IMR-90 (cell line): ENCODE data around the gene GRHL3. TPM values are rescaled to one million over a fixed set of nuclear protein-coding genes. Genes with fewer than 3 reads are reported as not detected.

Experiments
- ATAC-seq: fragments of 200-7000 bp; cut with Tn5 transposase; 2 replicates; pipeline ENCODE4 v1.9.1; 2020; ENCODE audit warnings: low read depth, mild to moderate bottlenecking, moderate library complexity
- BruUV-seq: library from RNA; stranded (reverse); fragments of 400-500 nt; replicated peaks from 2 replicates; lab custom pipeline; 2021; lab: Mats Ljungman, UMichigan
- CTCF ChIA-PET: fragments of 300-600 bp; formaldehyde crosslinking; extraction: SDS; loops from one replicate; lab custom pipeline; 2021; ENCODE audit warnings: antibody characterized with exemption; lab: Yijun Ruan, JAX
- POLR2A ChIA-PET: fragments of 300-600 bp; sonication (Branson Sonifier 250); formaldehyde crosslinking; loops from one replicate; lab custom pipeline; 2022; ENCODE audit warnings: antibody characterized with exemption; ENCODE audit not compliant: unreplicated experiment; lab: Charles Lee
- DNase-seq: peaks from one replicate; pipeline ENCODE4 v3.0.0; 2013
- H2AFZ ChIP-seq: replicated peaks from 2 replicates; pipeline ENCODE3; 2013; ENCODE audit warnings: low read length, mild to moderate bottlenecking; ENCODE audit not compliant: poor library complexity
- H2AK5ac ChIP-seq: 2 replicates; pipeline ENCODE4 v1.6.1; 2013; ENCODE audit warnings: low read depth, low read length, inconsistent platforms
- H2AK9ac ChIP-seq: replicated peaks from 2 replicates; pipeline ENCODE3; 2013; ENCODE audit warnings: mild to moderate bottlenecking, low read depth, low read length, moderate library complexity; ENCODE audit not compliant: poor library complexity
- H2BK120ac ChIP-seq: 2 replicates; pipeline ENCODE4 v1.6.1; 2013; ENCODE audit warnings: low read depth, low read length, inconsistent platforms
- H2BK15ac ChIP-seq: 3 replicates; pipeline ENCODE4 v1.6.1; 2013; ENCODE audit warnings: low read depth, low read length, inconsistent platforms
- H2BK20ac ChIP-seq: 2 replicates; pipeline ENCODE4 v1.6.1; 2013; ENCODE audit warnings: low read depth, mild to moderate bottlenecking, inconsistent platforms, low read length, moderate library complexity
- H2BK5ac ChIP-seq: 2 replicates; pipeline ENCODE4 v1.6.1; 2013; ENCODE audit warnings: mild to moderate bottlenecking, low read depth, low read length, inconsistent platforms; ENCODE audit not compliant: poor library complexity, severe bottlenecking
- H3K14ac ChIP-seq: replicated peaks from 2 replicates; pipeline ENCODE4 v1.6.1; 2013; ENCODE audit warnings: low read depth, low read length, inconsistent platforms
- H3K18ac ChIP-seq: 2 replicates; pipeline ENCODE4 v1.6.1; 2013; ENCODE audit warnings: low read depth, low read length, control low read depth
- H3K23ac ChIP-seq: 2 replicates; pipeline ENCODE4 v1.6.1; 2013; ENCODE audit warnings: low read depth, low read length, inconsistent platforms
- H3K27ac ChIP-seq: 2 replicates; pipeline ENCODE4 v1.5.1; 2013; ENCODE audit warnings: mild to moderate bottlenecking, control low read depth, low read length; ENCODE audit not compliant: insufficient read depth
- H3K27me3 ChIP-seq: 2 replicates; pipeline ENCODE4 v1.6.1; 2013; ENCODE audit warnings: low read length; ENCODE audit not compliant: control insufficient read depth, insufficient read depth
- H3K36me3 ChIP-seq: 2 replicates; pipeline ENCODE4 v1.6.1; 2013; ENCODE audit warnings: low read length, mixed read lengths; ENCODE audit not compliant: control insufficient read depth, insufficient read depth
- H3K4ac ChIP-seq: 2 replicates; pipeline ENCODE4 v1.6.1; 2013; ENCODE audit warnings: low read depth, low read length, inconsistent platforms
- H3K4me1 ChIP-seq: 2 replicates; pipeline ENCODE4 v1.6.1; 2013; ENCODE audit warnings: low read length, mixed read lengths; ENCODE audit not compliant: control insufficient read depth, insufficient read depth
- H3K4me2 ChIP-seq: 2 replicates; pipeline ENCODE4 v1.6.1; 2013; ENCODE audit warnings: low read depth, mild to moderate bottlenecking, control low read depth, low read length, moderate library complexity
- H3K4me3 ChIP-seq: 2 replicates; pipeline ENCODE4 v1.5.1; 2013; ENCODE audit warnings: low read depth, mild to moderate bottlenecking, control low read depth, low read length, moderate library complexity; ENCODE audit not compliant: insufficient read depth
- H3K56ac ChIP-seq: 2 replicates; pipeline ENCODE4 v1.6.1; 2013; ENCODE audit warnings: low read length, inconsistent platforms; ENCODE audit not compliant: insufficient read depth; ENCODE audit errors: extremely low read depth
- H3K79me1 ChIP-seq, 2 experiments: 2 replicates each; pipeline ENCODE4 v1.6.1; 2013; ENCODE audit warnings: low read length in 2 of 2, inconsistent platforms in 1 of 2, low read depth in 1 of 2
- H3K9ac ChIP-seq: 2 replicates; pipeline ENCODE4 v1.6.1; 2013; ENCODE audit warnings: low read depth, low read length, control low read depth
- H3K9me1 ChIP-seq: 2 replicates; pipeline ENCODE4 v1.6.1; 2013; ENCODE audit warnings: low read length, inconsistent platforms; ENCODE audit not compliant: insufficient read depth
- H3K9me3 ChIP-seq: 2 replicates; pipeline ENCODE4 v1.6.1; 2013; ENCODE audit warnings: low read length; ENCODE audit not compliant: control insufficient read depth, insufficient read depth
- H4K20me1 ChIP-seq: 2 replicates; pipeline ENCODE4 v1.6.1; 2013; ENCODE audit warnings: low read length, inconsistent platforms; ENCODE audit not compliant: insufficient read depth
- H4K5ac ChIP-seq: 2 replicates; pipeline ENCODE4 v1.6.1; 2013; ENCODE audit warnings: mild to moderate bottlenecking, low read depth, low read length, control low read depth
- H4K8ac ChIP-seq, 2 experiments: 2 replicates each; pipeline ENCODE4 v1.6.1; 2013; ENCODE audit warnings: low read depth in 2 of 2, low read length in 2 of 2, control low read depth in 1 of 2, inconsistent platforms in 1 of 2
- H4K91ac ChIP-seq: 2 replicates; pipeline ENCODE4 v1.6.1; 2013; ENCODE audit warnings: low read depth, low read length, inconsistent platforms; ENCODE audit not compliant: insufficient read depth
- BHLHE40 ChIP-seq: fragments of 150-350 bp; IDR thresholded peaks from 2 replicates; pipeline ENCODE4 v1.6.1; 2016; ENCODE audit warnings: mild to moderate bottlenecking, low read depth, low read length
- MAFK ChIP-seq: IDR thresholded peaks from 2 replicates; pipeline ENCODE4 v1.6.1; 2012; ENCODE audit warnings: low read depth, low read length, improper control_type of control experiment
- MAZ ChIP-seq: IDR thresholded peaks from 2 replicates; pipeline ENCODE4 v1.6.1; 2012; ENCODE audit warnings: low read depth, mild to moderate bottlenecking, low read length, improper control_type of control experiment, moderate library complexity, borderline replicate concordance
- WGBS, 2 experiments: methylation state at CpG; one replicate each; pipeline versions ENCODE4 v1.1.5 to v1.1.7; 2013; ENCODE audit warnings: missing lambda C conversion rate in 2 of 2; ENCODE audit not compliant: insufficient read length in 1 of 2; ENCODE audit errors: extremely low coverage in 2 of 2; 5-methylcytosine and 5-hydroxymethylcytosine counted together
- dilution Hi-C: fragments of 300-500 bp; cut with HindIII; formaldehyde crosslinking; loops from one replicate; pipeline ENCODE4 v1.14.3; 2018; ENCODE audit warnings: low sequenced_read_pairs; ENCODE audit not compliant: unreplicated experiment
- in situ Hi-C: fragments of 300-500 bp; cut with MboI; formaldehyde crosslinking; loops from 3 replicates; pipeline ENCODE4 v1.14.3; 2019; ENCODE audit warnings: low sequenced_read_pairs, inconsistent platforms, mixed read lengths
- intact Hi-C: fragments of 100-400 bp; cut with micrococcal nuclease; formaldehyde crosslinking; loops from 2 replicates; pipeline ENCODE4 v1.10.0; 2022
- polyA plus RNA-seq, 3 experiments: library from polyadenylated mRNA; depleted of rRNA; stranded (reverse); fragments of >200 nt; gene quantifications; 2 replicates each; pipeline ENCODE4 v1.2.3, GENCODE V29; 2012; ENCODE audit warnings: low replicate concordance in 1 of 3
- total RNA-seq: library from RNA; depleted of rRNA; stranded (reverse); fragments of >200 nt; gene quantifications from 2 replicates; pipeline ENCODE4 v1.2.3, GENCODE V29; 2012

The GRHL3 gene
- total and polyA plus RNA-seq, 2 of the 4 experiments (the other 2 are of a cell fraction): not detected

GRCh38 chr1:24292103-24292502 is 27.1 kb upstream of the GRHL3 start:
- 80% methylated on average over 1 of the region's 4 CpGs; no CpG with 5 or more reads in 1 of the 2 experiments for WGBS, 2 experiments
- intact Hi-C loops: loop anchor here (10.0 kb wide), 1 partner anchor 93 kb away; no protein-coding TSS in a partner anchor
- no peak overlapping the region for H2AFZ ChIP-seq

More at GRCh38 chr1:24292103-24292502, 27.1 kb upstream of the GRHL3 start:
- Histone ChIP-seq H3K9me3 (no peaks in the 10 kb centered on the region), H3K4me1 (peaks cover 16% of the 10 kb centered on the region), H3K4ac (no peak overlapping the region), H3K9me1 (peaks cover 12% of the 10 kb centered on the region), H3K14ac (no peak overlapping the region), H3K27ac (no peak overlapping the region), H2BK5ac (no peak overlapping the region), H4K91ac (no peak overlapping the region), H3K56ac (no peak overlapping the region), H4K8ac (no peak overlapping the region), H3K4me2 (no peak overlapping the region), H4K20me1 (no peaks in the 10 kb centered on the region), H2AK9ac (no peak overlapping the region), H3K18ac (no peak overlapping the region), H4K5ac (no peak overlapping the region), H3K36me3 (no peaks in the 10 kb centered on the region), H2BK120ac (no peak overlapping the region), H3K27me3 (peaks cover 3% of the 10 kb centered on the region), H2AK5ac (no peak overlapping the region), H3K79me1 (no peaks in the 10 kb centered on the region), H2BK20ac (no peak overlapping the region), H3K23ac (no peak overlapping the region), H3K4me3 (no peak overlapping the region), H3K9ac (no peak overlapping the region), H2BK15ac (no peak overlapping the region)
- dilution Hi-C loops: no loop called here
- DNase-seq (no peak), ATAC-seq (no peak)
- ChIA-PET CTCF (interaction anchor here (0.5 kb wide), 1 partner anchor 1545 kb away, joined by 3 read pairs; no protein-coding TSS in a partner anchor), POLR2A (no interaction called here)
- BruUV-seq: no TSS peak
- no peak for TF ChIP-seq BHLHE40
- TF ChIP-seq MAZ: no peak
- TF ChIP-seq MAFK: peak; percentile 93
- in situ Hi-C loops: no loop called here
